Measurements from ENCODE around the gene CHD9NB. TPM values are rescaled to one million over a fixed set of nuclear protein-coding genes. Genes with fewer than 3 reads are reported as not detected.

Gene CHD9NB
- total and polyA plus RNA-seq, 9 of the 15 experiments (the other 6 are each of a cell fraction or from before 2014, with no cell fraction given) = 0.06 to 0.10 (median 0.07) TPM; not detected in 6

GRCh38 chr16:53061256-53061655 lies 8.6 kb upstream of the CHD9NB start:
- Histone ChIP-seq H3K79me2 (ENCODE audit: control insufficient read depth, insufficient read depth, low read length) (peaks cover 90% of the 10 kb centered on the region), H3K4me3 (no peak overlapping the region), H4K20me1 (replicated peaks; ENCODE audit: control insufficient read depth, insufficient read depth, low read length) (0 out of 2 replicates have a peak, but pooled peaks cover 6% of the 10 kb centered on the region), H3K9me1 (ENCODE audit: control insufficient read depth, insufficient read depth, low read length) (no peaks in the 10 kb centered on the region), H3K27me3 (ENCODE audit: control insufficient read depth in 2 of 2, insufficient read depth in 2 of 2, low read length in 2 of 2) (no peaks in the 10 kb centered on the region), H3K4me2 (ENCODE audit: insufficient read depth, low read length) (no peak overlapping the region), H3K4me1 (replicated peaks in 1 of 2; ENCODE audit: control insufficient read depth in 2 of 2, insufficient read depth in 2 of 2, low read length in 2 of 2) (peaks cover 11 to 27% of the 10 kb centered on the region in 2 experiments; a peak in 4 of 5 replicates), H3K27ac (ENCODE audit: extremely low read depth, low read depth, low read length) (no peak overlapping the region), H3K9ac (ENCODE audit: insufficient read depth in 1 of 2, low read depth in 2 of 2, low read length in 2 of 2) (no peak overlapping the region), H2AFZ (ENCODE audit: low read depth, low read length) (no peak overlapping the region), H3K36me3 (ENCODE audit: control insufficient read depth, insufficient read depth, low read length) (peaks cover 32% of the 10 kb centered on the region; the same call in 2 of the 3 replicates), H3K9me3 (replicated peaks; ENCODE audit: control insufficient read depth, insufficient read depth, low read depth, low read length) (no peaks in the 10 kb centered on the region)
- CTCF ChIA-PET (ENCODE audit: low intra/inter-chr PET ratio) = no interaction called here
- intact Hi-C loops (cut with micrococcal nuclease) = no loop called here
- DNase-seq (ENCODE audit: extremely low read depth in 1 of 4, low spot score in 3 of 4) (no peak), ATAC-seq (no peak), FAIRE-seq (no peak)
- no TSS peak for BruUV-seq (replicated peaks)
- in situ Hi-C loops (cut with MboI) = no loop called here
- 84% methylated on average over 4 of the region's 5 CpGs for WGBS (ENCODE audit: insufficient coverage, low coverage, missing lambda C conversion rate)
- POLR2A ChIA-PET = no interaction called here
- TF ChIP-seq GABPA (tag; conservative IDR thresholded peaks at IDR 0.05; ENCODE audit: low read depth) (no peak), ZBTB5 (IDR thresholded peaks at IDR 0.05) (no peak), ZNF445 (CRISPR knock-in tag; IDR thresholded peaks at IDR 0.05; ENCODE audit: low read depth) (no peak), SRSF1 (IDR thresholded peaks at IDR 0.05; ENCODE audit: low read depth, low read length) (no peak), HNRNPUL1 (IDR thresholded peaks at IDR 0.05; ENCODE audit: low read length) (no peak), RBFOX2 (IDR thresholded peaks at IDR 0.05; ENCODE audit: low read depth, low read length) (no peak), KLF16 (IDR thresholded peaks at IDR 0.05) (no peak), HDAC3 (IDR thresholded peaks at IDR 0.05; ENCODE audit: borderline replicate concordance, partially characterized antibody) (no peak), ZNF318 (IDR thresholded peaks at IDR 0.05; ENCODE audit: borderline replicate concordance in 1 of 2, low read depth in 1 of 2) (no peak), SMC3 (conservative IDR thresholded peaks at IDR 0.05; ENCODE audit: insufficient read depth, low read depth, low read length) (no peak), E2F1 (CRISPR knock-in tag; IDR thresholded peaks at IDR 0.05) (no peak), HDAC8 (tag; IDR thresholded peaks at IDR 0.05) (no peak)

Data from K562 (cell line).